ENCODE data around the gene SEMA3B.

SEMA3B gene

DNA sequence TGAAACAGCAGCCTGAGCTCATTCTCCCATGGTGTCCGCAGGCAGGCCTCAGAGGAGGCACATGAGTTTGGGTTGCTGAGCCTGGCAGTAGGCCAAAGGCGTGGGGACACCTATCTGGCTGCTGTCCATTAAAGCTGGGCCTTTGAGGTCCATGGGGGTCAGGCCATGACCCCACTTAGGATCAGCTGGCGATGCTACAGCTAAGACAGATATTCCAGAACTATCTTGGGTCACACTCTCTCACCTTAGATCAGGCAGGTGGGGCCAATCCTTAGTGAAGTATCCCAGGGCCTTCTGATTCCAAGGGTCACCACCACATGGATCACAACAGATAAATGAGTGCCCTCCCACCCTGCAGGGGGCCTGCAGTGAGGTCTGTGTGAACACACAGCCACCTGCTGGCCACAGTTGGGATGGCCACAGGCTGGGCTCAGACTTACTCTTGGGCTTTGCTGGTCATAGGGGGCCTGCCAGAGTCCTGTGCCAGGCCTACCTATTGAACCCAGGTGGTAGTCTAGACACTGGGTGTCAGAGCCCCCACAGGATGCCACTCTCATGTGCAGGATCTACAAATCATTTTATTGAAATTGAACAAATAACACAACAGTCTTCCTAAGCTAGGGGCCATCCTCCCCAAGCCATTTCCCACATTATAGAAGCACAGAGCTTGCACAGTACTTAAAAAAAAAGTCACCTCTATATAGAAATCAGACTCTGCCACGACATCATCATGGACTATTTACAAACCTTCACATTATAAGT lies 55.6 kb downstream of the SEMA3B start:
- H3K27me3 ChIP-seq (ENCODE audit: insufficient read depth, low read length) = no peaks in the 10 kb centered on the region
- H3K36me3 ChIP-seq (ENCODE audit: insufficient read depth, low read length) = peaks cover 19% of the 10 kb centered on the region
- no peak overlapping the region for H2AFZ ChIP-seq (ENCODE audit: low read depth, low read length)
- H3K4me1 ChIP-seq (ENCODE audit: insufficient read depth, low read length) = peaks cover 41% of the 10 kb centered on the region
- no peak overlapping the region for H3K4me3 ChIP-seq (ENCODE audit: low read length)
- H3K9me3 ChIP-seq (ENCODE audit: low read length) = no peaks in the 10 kb centered on the region

DNA sequence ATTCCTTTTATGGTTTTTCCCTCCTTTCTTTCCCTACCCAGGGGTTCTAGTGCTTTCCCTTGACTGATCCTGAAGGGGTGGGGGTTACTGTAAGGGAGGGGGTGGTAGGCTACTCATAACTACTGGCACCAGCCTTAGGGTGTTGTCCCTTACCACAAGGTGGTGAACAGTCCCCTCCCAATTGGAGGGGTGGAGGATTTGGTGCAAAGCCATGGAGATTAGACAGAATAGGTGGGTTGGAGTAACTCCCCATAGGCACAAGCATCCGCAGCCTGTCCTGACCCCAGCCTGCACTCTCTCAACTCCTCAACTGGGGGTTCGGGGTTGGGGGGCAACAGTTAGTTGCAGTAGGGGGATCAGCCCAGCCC lies 56.1 kb downstream of the SEMA3B start:
- no peak overlapping the region for H3K4me3 ChIP-seq (ENCODE audit: low read length)
- H3K4me1 ChIP-seq (ENCODE audit: insufficient read depth, low read length) = peaks cover 35% of the 10 kb centered on the region
- H3K9me3 ChIP-seq (ENCODE audit: low read length) = no peaks in the 10 kb centered on the region
- H3K27me3 ChIP-seq (ENCODE audit: insufficient read depth, low read length) = no peaks in the 10 kb centered on the region
- H2AFZ ChIP-seq (ENCODE audit: low read depth, low read length) = no peak overlapping the region
- peaks cover 19% of the 10 kb centered on the region for H3K36me3 ChIP-seq (ENCODE audit: insufficient read depth, low read length)

DNA sequence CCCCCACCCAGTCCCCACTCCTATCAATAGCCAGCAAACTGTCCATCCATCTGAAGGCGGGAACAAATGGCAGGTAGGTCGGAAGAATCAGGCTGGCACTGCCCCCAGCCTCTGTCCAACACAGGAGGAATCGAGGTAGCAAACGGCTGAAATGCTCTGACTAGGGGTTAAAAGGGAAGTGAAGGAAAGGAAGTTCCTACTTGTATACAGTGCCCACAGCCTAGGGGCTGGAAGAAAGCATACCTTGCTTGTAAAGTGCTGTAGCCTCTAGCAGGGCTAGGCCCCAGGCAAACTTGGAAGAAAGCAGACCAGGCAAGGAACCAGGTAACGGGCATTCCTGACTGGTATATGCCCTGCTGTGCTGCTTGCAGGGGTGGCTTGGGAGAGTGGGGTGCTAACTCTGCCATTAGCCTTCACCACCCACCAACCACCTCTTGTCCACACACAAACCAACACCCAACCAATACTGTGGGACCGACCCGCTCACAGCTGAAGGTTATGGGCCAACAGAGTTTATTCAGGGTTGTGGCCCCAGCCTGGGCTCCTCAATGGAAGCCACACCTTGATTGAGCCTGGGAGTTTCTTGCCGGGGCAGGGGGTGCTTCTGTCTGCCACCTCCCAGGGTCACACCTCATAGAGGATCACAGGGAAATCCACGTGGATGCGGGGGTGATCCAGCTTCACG lies 56.7 kb downstream of the SEMA3B start:
- peaks cover 30% of the 10 kb centered on the region for H3K4me1 ChIP-seq (ENCODE audit: insufficient read depth, low read length)

DNA sequence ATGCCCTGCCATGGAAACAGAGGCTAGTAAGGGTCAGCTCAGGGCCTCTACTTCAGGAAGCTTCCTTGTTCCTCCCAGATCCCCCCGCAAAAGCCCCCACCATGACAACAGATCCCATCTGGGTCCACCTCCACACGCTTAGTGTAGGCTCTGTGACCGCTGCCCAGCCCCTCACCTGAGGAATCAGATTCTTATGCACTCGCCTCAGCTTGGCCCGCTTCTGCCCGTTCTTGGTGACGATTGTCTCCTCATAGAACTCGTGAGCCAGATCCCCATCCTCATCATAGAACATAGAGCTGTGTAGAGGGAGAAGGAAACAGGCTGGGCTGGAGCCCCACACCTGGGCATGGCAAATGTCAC lies 57.2 kb downstream of the SEMA3B start:
- Histone ChIP-seq H2AFZ (ENCODE audit: low read depth, low read length) (no peak overlapping the region), H3K4me3 (ENCODE audit: low read length) (no peak overlapping the region), H3K36me3 (ENCODE audit: insufficient read depth, low read length) (peaks cover 30% of the 10 kb centered on the region), H3K9me3 (ENCODE audit: low read length) (no peaks in the 10 kb centered on the region), H3K4me1 (ENCODE audit: insufficient read depth, low read length) (peaks cover 28% of the 10 kb centered on the region), H3K27me3 (ENCODE audit: insufficient read depth, low read length) (no peaks in the 10 kb centered on the region)

More for the DNA sequence above, 56.7 kb downstream of the SEMA3B start:
- H3K36me3 ChIP-seq (ENCODE audit: insufficient read depth, low read length) = peaks cover 25% of the 10 kb centered on the region
- H3K27me3 ChIP-seq (ENCODE audit: insufficient read depth, low read length) = no peaks in the 10 kb centered on the region
- no peaks in the 10 kb centered on the region for H3K9me3 ChIP-seq (ENCODE audit: low read length)
- no peak overlapping the region for H3K4me3 ChIP-seq (ENCODE audit: low read length)
- no peak overlapping the region for H2AFZ ChIP-seq (ENCODE audit: low read depth, low read length)

DNA sequence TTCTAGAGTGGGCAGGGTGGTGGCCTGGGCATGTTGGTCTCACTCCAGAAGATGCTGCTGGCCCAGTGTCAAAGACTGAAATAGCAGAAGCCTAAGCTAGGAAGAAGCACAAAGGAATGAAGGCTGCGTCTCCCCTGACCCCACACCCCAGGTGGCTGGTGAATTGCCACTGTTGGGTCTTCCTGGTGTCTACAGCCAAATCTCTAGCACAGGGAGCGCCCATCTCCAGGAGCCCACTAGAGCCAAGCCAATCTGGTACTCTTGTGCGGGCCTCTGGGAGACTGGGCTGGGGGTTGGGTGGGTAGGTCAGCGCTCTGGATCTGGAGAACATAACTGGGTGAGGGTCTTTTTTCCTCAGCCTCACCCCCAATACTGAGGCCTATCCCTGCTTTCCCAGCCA lies 58.2 kb downstream of the SEMA3B start:
- Histone ChIP-seq H3K4me3 (ENCODE audit: low read length) (peak overlapping the region; percentile 79), H3K4me1 (ENCODE audit: insufficient read depth, low read length) (peaks cover 24% of the 10 kb centered on the region), H2AFZ (ENCODE audit: low read depth, low read length) (no peak overlapping the region), H3K9me3 (ENCODE audit: low read length) (no peaks in the 10 kb centered on the region), H3K36me3 (ENCODE audit: insufficient read depth, low read length) (peaks cover 40% of the 10 kb centered on the region), H3K27me3 (ENCODE audit: insufficient read depth, low read length) (no peaks in the 10 kb centered on the region)
